Nephron (organoid): Measurements from ENCODE around the gene ASS1.
A peak's percentile ranks its signal among the peaks of the same experiment; 100 is the strongest.

Experiments
- H3K27ac Mint-ChIP-seq, 3 experiments: 2 replicates each; pipeline ENCODE4 v1.8.0; 2020; ENCODE audit warnings: mixed read lengths in 3 of 3, mild to moderate bottlenecking in 2 of 3, moderate library complexity in 1 of 3
- H3K27me3 Mint-ChIP-seq: 2 replicates; pipeline ENCODE4 v1.8.0; 2021; ENCODE audit warnings: low read depth, mild to moderate bottlenecking, moderate library complexity, mixed read lengths
- H3K36me3 Mint-ChIP-seq: 2 replicates; pipeline ENCODE4 v1.8.0; 2020; ENCODE audit warnings: low read depth, mixed read lengths
- H3K4me1 Mint-ChIP-seq: 2 replicates; pipeline ENCODE4 v1.8.0; 2020; ENCODE audit warnings: mixed read lengths
- H3K4me3 Mint-ChIP-seq, 3 experiments: 2 replicates each; pipeline ENCODE4 v1.8.0; 2020; ENCODE audit warnings: mild to moderate bottlenecking in 3 of 3, mixed read lengths in 3 of 3, moderate library complexity in 2 of 3
- H3K9me3 Mint-ChIP-seq: 2 replicates; pipeline ENCODE4 v1.8.0; 2020; ENCODE audit warnings: mixed read lengths
- TF ChIP-seq, protein P1 (sequence below), 3 experiments: fragments of 200-600 bp; sonication (generic); IDR thresholded peaks; one replicate each; pipeline ENCODE4 v1.5.0; 2021; ENCODE audit warnings: antibody characterized with exemption in 3 of 3; ENCODE audit not compliant: unreplicated experiment in 3 of 3

ASS1 gene

GRCh38 chr9:130498298-130498917 is 53.6 kb downstream of the ASS1 start:
- Mint-ChIP-seq H3K4me1 (no peaks in the 10 kb centered on the region), H3K27me3 (peaks cover 15% of the 10 kb centered on the region), H3K9me3 (peaks cover 12% of the 10 kb centered on the region), H3K4me3 (no peak overlapping the region), H3K36me3 (peaks cover 18% of the 10 kb centered on the region), H3K27ac (no peak overlapping the region)
- TF ChIP-seq, protein P1, sequence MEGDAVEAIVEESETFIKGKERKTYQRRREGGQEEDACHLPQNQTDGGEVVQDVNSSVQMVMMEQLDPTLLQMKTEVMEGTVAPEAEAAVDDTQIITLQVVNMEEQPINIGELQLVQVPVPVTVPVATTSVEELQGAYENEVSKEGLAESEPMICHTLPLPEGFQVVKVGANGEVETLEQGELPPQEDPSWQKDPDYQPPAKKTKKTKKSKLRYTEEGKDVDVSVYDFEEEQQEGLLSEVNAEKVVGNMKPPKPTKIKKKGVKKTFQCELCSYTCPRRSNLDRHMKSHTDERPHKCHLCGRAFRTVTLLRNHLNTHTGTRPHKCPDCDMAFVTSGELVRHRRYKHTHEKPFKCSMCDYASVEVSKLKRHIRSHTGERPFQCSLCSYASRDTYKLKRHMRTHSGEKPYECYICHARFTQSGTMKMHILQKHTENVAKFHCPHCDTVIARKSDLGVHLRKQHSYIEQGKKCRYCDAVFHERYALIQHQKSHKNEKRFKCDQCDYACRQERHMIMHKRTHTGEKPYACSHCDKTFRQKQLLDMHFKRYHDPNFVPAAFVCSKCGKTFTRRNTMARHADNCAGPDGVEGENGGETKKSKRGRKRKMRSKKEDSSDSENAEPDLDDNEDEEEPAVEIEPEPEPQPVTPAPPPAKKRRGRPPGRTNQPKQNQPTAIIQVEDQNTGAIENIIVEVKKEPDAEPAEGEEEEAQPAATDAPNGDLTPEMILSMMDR (IDR thresholded peaks at IDR 0.05; ENCODE audit: unreplicated experiment in 3 of 3), result no peak

DNA sequence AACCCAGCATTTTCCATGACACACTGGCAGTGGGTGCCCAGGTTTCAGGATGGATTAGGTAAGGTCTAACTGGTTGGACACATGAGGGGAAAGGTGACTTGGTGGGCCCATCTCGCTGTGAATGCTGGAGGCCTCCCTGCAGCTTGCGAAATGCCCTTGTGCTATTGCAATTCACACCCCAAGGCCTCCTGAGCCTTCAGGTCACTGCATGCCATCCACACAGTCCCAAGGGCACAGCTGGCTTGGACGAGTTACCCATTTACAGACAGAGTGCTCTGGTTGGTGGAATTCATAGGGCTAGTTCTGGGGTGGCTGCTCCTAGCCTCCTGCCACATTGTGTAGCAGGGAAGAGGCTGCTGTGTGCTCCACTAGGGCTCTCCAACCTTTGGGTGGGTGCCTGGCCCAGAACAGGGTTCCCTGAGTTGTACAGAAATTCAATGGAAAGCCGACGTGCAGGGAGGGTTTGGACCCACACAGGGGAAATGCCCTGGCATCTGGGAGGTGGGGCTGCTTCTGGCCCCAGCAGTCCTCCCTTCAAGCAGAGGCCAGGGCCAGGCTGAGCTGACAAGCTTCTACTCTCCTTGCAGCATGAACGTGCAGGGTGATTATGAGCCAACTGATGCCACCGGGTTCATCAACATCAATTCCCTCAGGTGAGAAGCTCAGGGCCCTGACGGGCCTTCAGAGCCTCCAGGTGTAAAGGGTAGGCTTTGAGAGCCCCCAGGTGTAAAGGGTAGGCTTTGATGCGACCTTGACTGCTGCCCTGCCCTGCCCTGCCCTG is 54.3 kb downstream of the ASS1 start:
- Mint-ChIP-seq H3K27ac (no peak overlapping the region), H3K36me3 (peaks cover 18% of the 10 kb centered on the region), H3K4me3 (no peak overlapping the region), H3K27me3 (peaks cover 15% of the 10 kb centered on the region), H3K4me1 (no peaks in the 10 kb centered on the region), H3K9me3 (peaks cover 12% of the 10 kb centered on the region)
- TF ChIP-seq, protein P1 (IDR thresholded peaks at IDR 0.05; ENCODE audit: unreplicated experiment in 3 of 3), result no peak

DNA sequence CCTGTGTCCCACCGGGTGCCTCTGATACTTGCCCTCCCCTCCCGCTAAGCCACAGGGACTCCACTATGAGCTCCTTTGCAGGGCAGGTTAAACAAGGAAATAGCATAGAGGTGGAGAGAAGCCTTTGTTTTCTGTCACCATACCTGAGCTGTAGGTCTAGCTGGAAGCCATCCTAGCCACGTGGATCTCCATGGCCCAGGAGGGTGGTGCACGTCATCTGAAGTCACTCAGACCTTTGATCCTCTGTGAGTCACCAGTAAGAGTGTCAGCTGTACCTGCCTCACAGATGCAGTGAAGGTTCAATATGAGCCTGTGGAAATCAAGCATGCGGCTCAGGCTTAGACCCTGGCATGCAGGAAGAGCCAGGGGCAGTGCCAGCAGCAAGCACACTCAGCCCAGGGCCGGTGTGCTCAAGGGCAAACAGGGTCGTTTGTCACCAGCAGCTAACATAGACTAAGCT is 55.1 kb downstream of the ASS1 start:
- peaks cover 15% of the 10 kb centered on the region for H3K27me3 Mint-ChIP-seq
- peak overlapping the region in 1 of 3 experiments; percentile 44 for H3K27ac Mint-ChIP-seq
- H3K9me3 Mint-ChIP-seq, result peaks cover 10% of the 10 kb centered on the region
- no peaks in the 10 kb centered on the region for H3K4me1 Mint-ChIP-seq
- TF ChIP-seq, protein P1 (IDR thresholded peaks at IDR 0.05; ENCODE audit: unreplicated experiment in 3 of 3), result no peak
- no peak overlapping the region for H3K4me3 Mint-ChIP-seq
- H3K36me3 Mint-ChIP-seq, result peaks cover 17% of the 10 kb centered on the region

DNA sequence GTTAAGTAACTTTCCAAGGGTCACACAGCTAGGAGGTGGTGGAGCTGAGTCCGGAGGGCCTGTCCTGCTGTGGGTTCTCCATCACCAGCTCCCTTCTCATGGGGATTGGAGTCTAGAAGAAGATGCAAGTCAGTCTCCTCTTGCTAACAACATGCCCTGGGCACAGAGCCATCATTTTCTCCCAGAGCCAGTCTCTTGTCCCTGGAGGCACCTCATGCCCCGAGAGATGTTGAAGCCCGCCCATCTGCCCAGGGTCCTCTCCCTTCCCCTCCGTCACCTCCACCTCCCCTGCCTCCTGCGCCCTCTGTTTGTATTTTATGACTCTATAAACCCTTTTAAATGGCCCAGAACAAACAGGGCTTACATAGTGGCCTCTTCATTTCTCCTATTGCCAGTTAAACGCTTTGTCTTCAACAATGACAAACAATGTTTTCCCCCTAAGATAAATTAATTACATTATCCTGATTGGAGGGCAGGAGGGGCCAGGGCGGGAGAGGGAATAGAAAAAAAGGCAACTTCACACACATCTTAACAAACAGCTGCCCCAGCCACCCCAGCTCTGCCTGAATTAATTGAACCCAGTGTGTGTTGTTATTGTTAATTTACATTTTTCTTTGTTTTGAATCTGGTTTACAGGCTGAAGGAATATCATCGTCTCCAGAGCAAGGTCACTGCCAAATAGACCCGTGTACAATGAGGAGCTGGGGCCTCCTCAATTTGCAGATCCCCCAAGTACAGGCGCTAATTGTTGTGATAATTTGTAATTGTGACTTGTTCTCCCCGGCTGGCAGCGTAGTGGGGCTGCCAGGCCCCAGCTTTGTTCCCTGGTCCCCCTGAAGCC is 55.8 kb downstream of the ASS1 start:
- TF ChIP-seq, protein P1 (IDR thresholded peaks at IDR 0.05; ENCODE audit: unreplicated experiment in 3 of 3), result no peak
- Mint-ChIP-seq H3K27ac (peak overlapping the region in 1 of 3 experiments; percentile 33), H3K4me1 (no peaks in the 10 kb centered on the region), H3K27me3 (peaks cover 15% of the 10 kb centered on the region), H3K36me3 (peaks cover 9% of the 10 kb centered on the region), H3K9me3 (peaks cover 4% of the 10 kb centered on the region), H3K4me3 (no peak overlapping the region)

- H3K27me3 Mint-ChIP-seq, result peaks cover 15% of the 10 kb centered on the region
- H3K36me3 Mint-ChIP-seq, result peaks cover 5% of the 10 kb centered on the region
- H3K4me1 Mint-ChIP-seq, result no peaks in the 10 kb centered on the region
- no peaks in the 10 kb centered on the region for H3K9me3 Mint-ChIP-seq
- TF ChIP-seq, protein P1 (IDR thresholded peaks at IDR 0.05; ENCODE audit: unreplicated experiment in 3 of 3), result no peak
- H3K4me3 Mint-ChIP-seq, result no peak overlapping the region
- peak overlapping the region in 1 of 3 experiments; percentile 46 for H3K27ac Mint-ChIP-seq
These were observed 56.9 kb downstream of the ASS1 start for GRCh38 chr9:130501639-130502038.
